Measurements from ENCODE around the gene CHST2.
A peak's percentile ranks its signal among the peaks of the same experiment; 100 is the strongest.

Gene CHST2

GRCh38 chr3:143170074-143170473, 50.5 kb downstream of the CHST2 start:
- peak; percentile 2 for DNase-seq

DNA sequence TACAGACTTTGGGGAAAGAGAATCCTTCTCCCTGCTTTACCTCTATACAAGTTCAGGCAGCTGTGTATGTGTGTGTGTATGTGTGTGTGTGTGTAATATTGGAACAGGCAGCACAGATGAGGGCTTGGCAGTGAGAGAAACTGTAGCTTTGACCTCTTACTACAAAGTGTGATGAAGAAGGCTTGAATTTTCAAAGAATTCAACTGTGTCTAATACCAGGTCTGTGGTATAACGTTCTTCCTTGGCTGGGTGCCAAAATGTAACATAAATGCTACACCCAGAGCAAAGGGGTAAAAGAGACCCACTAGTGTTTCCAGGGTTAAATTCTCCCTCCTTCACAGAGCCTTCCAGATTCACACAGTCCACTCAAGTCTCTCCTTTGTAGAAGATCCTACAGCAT, 51.1 kb downstream of the CHST2 start:
- peak; percentile 8 for DNase-seq

DNA sequence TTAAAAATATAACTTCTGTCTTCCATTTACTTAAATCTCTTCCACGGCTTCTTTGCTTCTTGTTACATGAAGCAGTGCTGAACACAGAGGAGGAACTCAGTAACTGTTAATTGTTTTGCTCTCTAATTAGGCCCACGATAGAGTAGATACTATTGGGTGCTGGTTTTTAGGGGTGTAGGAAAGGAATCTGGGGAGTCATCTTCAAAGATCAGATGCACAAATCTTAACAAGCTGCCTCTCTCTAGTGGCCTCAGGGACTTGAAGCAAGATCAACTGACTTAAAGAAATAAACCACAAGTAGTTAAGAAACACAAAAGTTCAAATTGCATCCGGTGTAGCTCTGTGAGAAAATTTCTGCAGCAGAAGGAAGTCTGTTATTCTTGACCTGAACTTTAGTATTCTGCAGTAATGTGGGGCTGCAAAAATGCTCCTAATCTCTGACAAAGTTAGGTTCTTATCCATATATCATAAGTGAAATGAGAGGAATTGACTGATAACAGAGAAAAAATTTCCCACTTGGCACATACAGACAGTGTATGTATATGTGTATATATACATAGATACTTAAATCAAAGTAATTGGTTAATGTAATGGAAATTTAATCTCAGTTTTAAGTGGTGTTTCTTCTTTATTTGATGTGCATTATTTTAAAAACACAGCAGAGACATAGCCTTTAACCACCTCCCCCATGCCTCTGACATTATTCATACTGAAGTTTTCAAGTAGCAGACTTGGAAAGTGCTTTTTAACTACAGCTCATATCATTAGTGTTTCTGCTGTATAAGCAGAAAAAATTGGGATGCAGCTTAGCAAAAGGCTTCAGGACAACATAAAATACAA, 51.8 kb downstream of the CHST2 start:
- peak; percentile 11 for DNase-seq

DNA sequence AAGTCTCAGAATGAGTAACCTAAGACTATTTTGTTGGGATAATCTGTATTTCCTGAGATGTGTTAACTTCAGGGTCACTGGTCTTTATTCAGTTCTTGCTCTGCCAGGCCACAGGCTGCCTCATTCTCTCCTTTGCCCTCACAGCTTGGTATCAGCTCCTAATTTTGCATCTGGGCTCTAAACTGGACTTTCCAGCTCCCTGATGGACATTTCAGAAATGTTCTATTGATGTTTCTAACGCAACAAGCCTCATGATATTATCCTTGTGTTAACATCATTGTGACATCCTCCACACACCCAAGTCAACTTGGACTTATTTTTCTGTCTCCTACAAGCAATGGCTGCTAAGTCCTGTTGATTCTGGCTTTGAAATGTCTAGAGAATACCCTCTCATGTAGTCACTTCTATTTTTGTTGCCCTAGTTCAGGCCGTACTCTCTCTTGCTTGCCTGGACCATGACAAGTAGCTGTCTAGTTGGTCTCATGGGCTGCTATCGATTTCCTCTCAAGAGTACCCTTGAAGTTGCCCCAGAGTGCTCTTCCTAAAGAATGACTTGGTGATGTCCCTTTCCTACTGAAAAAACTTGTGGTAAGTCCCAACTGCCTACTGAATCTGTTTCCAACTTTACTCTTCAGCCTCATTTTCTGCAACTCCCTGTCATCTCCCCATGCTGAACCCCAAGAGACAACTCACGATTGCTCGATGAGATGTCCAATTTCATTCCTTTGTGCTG, 52.7 kb downstream of the CHST2 start:
- DNase-seq, result no peak

GRCh38 chr3:143172795-143173145, 53.2 kb downstream of the CHST2 start:
- no peak for DNase-seq

DNA sequence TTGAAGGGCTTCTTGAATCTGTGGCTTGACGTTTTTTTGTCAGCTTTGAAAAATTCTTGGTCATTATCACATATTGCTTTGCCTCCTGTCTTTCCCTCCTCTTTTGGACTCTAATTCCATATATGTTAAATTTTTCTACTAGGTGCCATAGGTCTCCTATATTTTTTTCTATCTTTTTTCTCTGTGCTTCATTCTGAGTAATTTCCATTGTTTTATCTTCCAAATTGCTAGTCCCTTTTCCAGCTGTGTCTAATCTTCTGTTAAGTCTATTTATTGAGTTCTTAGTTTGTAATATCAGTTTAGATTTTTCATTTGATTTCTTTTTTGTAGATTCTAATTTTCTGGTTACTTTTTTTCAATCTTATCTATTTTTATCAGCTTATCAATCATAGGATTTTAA, 53.7 kb downstream of the CHST2 start:
- DNase-seq, result no peak

Data from central memory CD4-positive, alpha-beta T cell (primary cell).